ENCODE measurements around the gene CYTH3. TPM values are rescaled to one million over a fixed set of nuclear protein-coding genes. Genes with fewer than 3 reads are reported as not detected.

Gene CYTH3
- polyA plus RNA-seq, 1 donor (not counting 4 experiments of a cell fraction or from before 2014, with no cell fraction given), result 28.4 TPM

DNA sequence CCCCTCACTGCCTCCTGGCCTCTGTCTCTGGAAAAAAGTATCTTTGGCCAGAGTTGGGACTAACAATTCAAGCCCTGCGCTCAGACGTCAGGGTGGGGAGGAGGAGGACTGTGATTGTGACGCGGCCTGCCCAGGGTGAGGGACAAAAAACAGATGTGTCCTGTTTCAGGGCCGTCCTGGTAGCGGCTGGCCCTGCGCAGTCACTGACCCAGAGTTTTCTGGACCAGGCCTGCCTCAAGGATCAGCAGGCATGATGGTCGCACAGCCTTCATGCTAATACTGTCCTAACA, 110.1 kb downstream of the CYTH3 start:
- Histone ChIP-seq H3K9ac (ENCODE audit: control insufficient read depth, extremely low read depth, insufficient read depth, low read length) (no peak overlapping the region), H3K36me3 (ENCODE audit: control insufficient read depth in 2 of 2, extremely low read depth in 1 of 2, insufficient read depth in 2 of 2, low read length in 2 of 2) (peaks cover 22 to 23% of the 10 kb centered on the region in 2 experiments)
- FAIRE-seq, result no peak

DNA sequence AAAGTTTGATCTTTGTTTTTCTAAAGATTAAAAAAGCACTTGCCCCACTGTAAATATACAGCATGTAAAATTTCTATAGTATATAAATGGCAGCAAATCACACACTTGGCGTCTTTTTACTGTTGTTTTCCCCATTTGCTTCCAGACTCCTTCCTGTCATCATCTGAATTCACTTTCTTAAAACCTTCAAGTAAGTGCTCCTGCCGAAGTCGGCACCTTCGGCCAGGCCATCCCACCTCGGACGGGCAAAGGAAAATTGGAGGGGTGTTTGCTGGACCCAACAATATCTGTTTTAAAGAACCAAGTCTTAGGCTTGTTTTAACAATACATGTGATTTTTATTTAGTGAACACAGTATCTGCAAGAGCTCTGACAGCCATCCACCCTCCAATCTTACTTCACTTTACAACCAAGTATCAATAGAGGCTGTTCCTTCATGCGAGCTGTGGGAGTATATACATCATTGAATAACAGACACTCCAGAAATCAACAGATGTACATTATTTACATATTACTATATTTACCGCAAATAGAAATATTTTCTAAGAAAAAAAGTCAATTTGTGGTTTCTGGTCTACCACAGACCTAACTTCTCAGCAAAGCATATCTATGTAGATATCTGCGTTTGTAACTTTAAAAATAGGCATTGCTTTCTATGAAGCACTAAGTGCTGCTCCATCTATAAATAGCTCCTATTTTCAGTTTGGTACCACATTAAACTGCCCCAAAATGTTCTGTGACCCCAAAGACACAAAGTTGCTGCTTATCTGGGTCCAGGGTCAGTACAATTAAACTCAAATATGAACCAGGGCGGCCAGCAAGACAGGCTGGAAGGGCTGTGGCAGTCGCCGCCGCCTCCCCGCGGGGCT, 110.7 kb downstream of the CYTH3 start:
- no peaks in the 10 kb centered on the region for H3K9me1 ChIP-seq (ENCODE audit: control insufficient read depth, extremely low read depth, insufficient read depth, low read length)
- H2AFZ ChIP-seq (ENCODE audit: control insufficient read depth, low read length), result no peak overlapping the region
- H3K27ac ChIP-seq (ENCODE audit: control insufficient read depth, insufficient read depth, low read length), result no peak overlapping the region
- no peaks in the 10 kb centered on the region for H4K20me1 ChIP-seq (ENCODE audit: control insufficient read depth, extremely low read depth, insufficient read depth, low read length)
- FAIRE-seq, result no peak
- no peaks in the 10 kb centered on the region for H3K79me2 ChIP-seq (ENCODE audit: control insufficient read depth, insufficient read depth, low read length)
- no peaks in the 10 kb centered on the region for H3K27me3 ChIP-seq (ENCODE audit: control insufficient read depth, extremely low read depth, insufficient read depth, low read length)
- no peaks in the 10 kb centered on the region for H3K4me1 ChIP-seq (ENCODE audit: control insufficient read depth, extremely low read depth, insufficient read depth, low read length)
- H3K4me3 ChIP-seq (ENCODE audit: control insufficient read depth in 2 of 3, extremely low read depth in 1 of 3, insufficient read depth in 2 of 3, low read depth in 1 of 3, low read length in 3 of 3), result no peak overlapping the region
- no peaks in the 10 kb centered on the region for H3K9me3 ChIP-seq (ENCODE audit: control insufficient read depth, low read depth, low read length)
- TF ChIP-seq EZH2 (IDR thresholded peaks at IDR 0.05; ENCODE audit: low read length), result no peak
- TF ChIP-seq, protein P1, sequence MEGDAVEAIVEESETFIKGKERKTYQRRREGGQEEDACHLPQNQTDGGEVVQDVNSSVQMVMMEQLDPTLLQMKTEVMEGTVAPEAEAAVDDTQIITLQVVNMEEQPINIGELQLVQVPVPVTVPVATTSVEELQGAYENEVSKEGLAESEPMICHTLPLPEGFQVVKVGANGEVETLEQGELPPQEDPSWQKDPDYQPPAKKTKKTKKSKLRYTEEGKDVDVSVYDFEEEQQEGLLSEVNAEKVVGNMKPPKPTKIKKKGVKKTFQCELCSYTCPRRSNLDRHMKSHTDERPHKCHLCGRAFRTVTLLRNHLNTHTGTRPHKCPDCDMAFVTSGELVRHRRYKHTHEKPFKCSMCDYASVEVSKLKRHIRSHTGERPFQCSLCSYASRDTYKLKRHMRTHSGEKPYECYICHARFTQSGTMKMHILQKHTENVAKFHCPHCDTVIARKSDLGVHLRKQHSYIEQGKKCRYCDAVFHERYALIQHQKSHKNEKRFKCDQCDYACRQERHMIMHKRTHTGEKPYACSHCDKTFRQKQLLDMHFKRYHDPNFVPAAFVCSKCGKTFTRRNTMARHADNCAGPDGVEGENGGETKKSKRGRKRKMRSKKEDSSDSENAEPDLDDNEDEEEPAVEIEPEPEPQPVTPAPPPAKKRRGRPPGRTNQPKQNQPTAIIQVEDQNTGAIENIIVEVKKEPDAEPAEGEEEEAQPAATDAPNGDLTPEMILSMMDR (optimal IDR thresholded peaks at IDR 0.05 in 1 of 3, IDR thresholded peaks at IDR 0.05 in 1 of 3, conservative IDR thresholded peaks at IDR 0.05 in 1 of 3; ENCODE audit: extremely low read depth in 1 of 3, insufficient read depth in 2 of 3, low read length in 3 of 3), result no peak
- dilution Hi-C loops (cut with MboI; ENCODE audit: extremely low pct_ligation_motif_present, low sequenced_read_pairs), result no loop called here
- H3K4me2 ChIP-seq (ENCODE audit: control insufficient read depth, extremely low read depth, insufficient read depth, low read depth, low read length), result no peak overlapping the region
- DNase-seq (ENCODE audit: low read depth, low spot score), result no peak
- H3K36me3 ChIP-seq (ENCODE audit: control insufficient read depth in 2 of 2, extremely low read depth in 1 of 2, insufficient read depth in 2 of 2, low read length in 2 of 2), result peaks cover 23 to 24% of the 10 kb centered on the region in 2 experiments
- no peak overlapping the region for H3K9ac ChIP-seq (ENCODE audit: control insufficient read depth, extremely low read depth, insufficient read depth, low read length)

More for the DNA sequence above, 110.1 kb downstream of the CYTH3 start:
- Histone ChIP-seq H3K9me1 (ENCODE audit: control insufficient read depth, extremely low read depth, insufficient read depth, low read length) (no peaks in the 10 kb centered on the region), H3K4me2 (ENCODE audit: control insufficient read depth, extremely low read depth, insufficient read depth, low read depth, low read length) (no peak overlapping the region), H3K4me3 (ENCODE audit: control insufficient read depth in 2 of 3, extremely low read depth in 1 of 3, insufficient read depth in 2 of 3, low read depth in 1 of 3, low read length in 3 of 3) (no peak overlapping the region), H2AFZ (ENCODE audit: control insufficient read depth, low read length) (no peak overlapping the region), H3K4me1 (ENCODE audit: control insufficient read depth, extremely low read depth, insufficient read depth, low read length) (no peaks in the 10 kb centered on the region), H3K79me2 (ENCODE audit: control insufficient read depth, insufficient read depth, low read length) (no peaks in the 10 kb centered on the region), H3K27ac (ENCODE audit: control insufficient read depth, insufficient read depth, low read length) (no peak overlapping the region), H3K9me3 (ENCODE audit: control insufficient read depth, low read depth, low read length) (no peaks in the 10 kb centered on the region), H3K27me3 (ENCODE audit: control insufficient read depth, extremely low read depth, insufficient read depth, low read length) (no peaks in the 10 kb centered on the region), H4K20me1 (ENCODE audit: control insufficient read depth, extremely low read depth, insufficient read depth, low read length) (no peaks in the 10 kb centered on the region)
- TF ChIP-seq, protein P1 (optimal IDR thresholded peaks at IDR 0.05 in 1 of 3, IDR thresholded peaks at IDR 0.05 in 1 of 3, conservative IDR thresholded peaks at IDR 0.05 in 1 of 3; ENCODE audit: extremely low read depth in 1 of 3, insufficient read depth in 2 of 3, low read length in 3 of 3), result no peak
- no peak for TF ChIP-seq EZH2 (IDR thresholded peaks at IDR 0.05; ENCODE audit: low read length)
- dilution Hi-C loops (cut with MboI; ENCODE audit: extremely low pct_ligation_motif_present, low sequenced_read_pairs), result no loop called here
- DNase-seq (ENCODE audit: low read depth, low spot score), result no peak
